Loucy (cell line): ENCODE measurements around the gene SMARCD3.

Experiments used
- H2AFZ ChIP-seq: fragments of 200-600 bp; sonication (generic); 2 replicates; pipeline ENCODE4 v1.6.0; 2016; ENCODE audit warnings: antibody characterized with exemption, mild to moderate bottlenecking, low read length, moderate library complexity
- H3F3A ChIP-seq: fragments of 200-600 bp; 2 replicates; pipeline ENCODE4 v1.6.0; 2016; ENCODE audit warnings: antibody characterized with exemption, low read depth, mild to moderate bottlenecking
- H3K27me3 ChIP-seq: fragments of 200-600 bp; sonication (generic); 2 replicates; pipeline ENCODE4 v1.6.1; 2014; ENCODE audit warnings: low read length, mild to moderate bottlenecking; ENCODE audit not compliant: insufficient read depth, poor library complexity, severe bottlenecking
- H3K36me3 ChIP-seq: fragments of 200-600 bp; sonication (generic); 2 replicates; pipeline ENCODE4 v1.6.1; 2016; ENCODE audit warnings: low read length; ENCODE audit not compliant: insufficient read depth
- H3K4me1 ChIP-seq: fragments of 200-600 bp; sonication (generic); 2 replicates; pipeline ENCODE4 v1.5.1; 2014; ENCODE audit warnings: low read length, mild to moderate bottlenecking; ENCODE audit not compliant: insufficient read depth, poor library complexity, severe bottlenecking
- H3K4me2 ChIP-seq: fragments of 200-600 bp; sonication (generic); 2 replicates; pipeline ENCODE4 v1.6.0; 2014; ENCODE audit warnings: antibody characterized with exemption, low read length, low read depth, mild to moderate bottlenecking; ENCODE audit not compliant: poor library complexity, severe bottlenecking
- H3K4me3 ChIP-seq: fragments of 200-600 bp; sonication (generic); 2 replicates; pipeline ENCODE4 v1.5.1; 2014; ENCODE audit warnings: low read length, mild to moderate bottlenecking, mixed read lengths; ENCODE audit not compliant: poor library complexity, severe bottlenecking
- H3K79me2 ChIP-seq: fragments of 200-600 bp; sonication (generic); 2 replicates; pipeline ENCODE4 v1.6.1; 2014; ENCODE audit warnings: low read length; ENCODE audit not compliant: insufficient read depth
- H3K9ac ChIP-seq: fragments of 200-600 bp; sonication (generic); 2 replicates; pipeline ENCODE4 v1.6.0; 2014; ENCODE audit warnings: mild to moderate bottlenecking, low read depth, low read length, moderate library complexity; ENCODE audit not compliant: poor library complexity, severe bottlenecking
- H3K9me2 ChIP-seq: fragments of 200-600 bp; sonication (generic); replicated peaks from 2 replicates; pipeline ENCODE4 v1.6.1; 2016; ENCODE audit warnings: low read depth, low read length, mixed read lengths
- H3K9me3 ChIP-seq: fragments of 200-600 bp; sonication (generic); 2 replicates; pipeline ENCODE4 v1.6.1; 2014; ENCODE audit warnings: mild to moderate bottlenecking, antibody characterized with exemption, low read length, low read depth; ENCODE audit not compliant: insufficient read depth
- H4K20me1 ChIP-seq: fragments of 200-600 bp; sonication (generic); 2 replicates; pipeline ENCODE4 v1.6.0; 2014; ENCODE audit warnings: antibody characterized with exemption, low read length, mild to moderate bottlenecking; ENCODE audit not compliant: insufficient read depth, poor library complexity, severe bottlenecking
- EZH2phosphoT487 ChIP-seq: fragments of 200-600 bp; IDR thresholded peaks from 2 replicates; pipeline ENCODE4 v1.6.1; 2018; ENCODE audit warnings: antibody characterized with exemption, mild to moderate bottlenecking, moderate library complexity, borderline replicate concordance
- TF ChIP-seq, protein P1 (sequence below): fragments of 200-600 bp; sonication (generic); conservative IDR thresholded peaks from 2 replicates; pipeline ENCODE4 v1.5.1; 2014; ENCODE audit warnings: mild to moderate bottlenecking, antibody characterized with exemption, low read length

Gene SMARCD3

DNA sequence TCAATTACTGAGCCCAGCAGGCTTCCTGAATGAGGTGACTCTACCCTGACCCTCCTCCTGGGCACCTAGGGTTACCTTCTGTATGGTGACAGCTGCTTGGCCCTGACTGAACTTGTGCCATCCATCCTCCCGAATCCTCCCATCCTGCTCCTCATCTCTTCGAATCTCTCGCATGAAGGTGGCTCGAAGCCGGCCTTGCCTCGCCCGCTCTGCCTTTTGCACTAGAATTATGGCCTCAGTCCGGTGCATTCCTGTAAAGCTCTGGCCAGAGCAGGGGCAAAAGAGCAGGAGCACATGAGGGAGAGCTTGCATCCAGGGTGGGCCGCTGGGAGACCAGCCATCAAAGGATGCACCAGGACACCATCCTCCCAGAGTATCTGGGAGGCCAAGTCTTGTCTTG, 45.7 kb downstream of the SMARCD3 start:
- 0 out of 2 replicates have a peak, but pooled peaks cover 6% of the 10 kb centered on the region for H3F3A ChIP-seq
- H3K4me3 ChIP-seq: no peak overlapping the region
- no peaks in the 10 kb centered on the region for H3K36me3 ChIP-seq
- no peaks in the 10 kb centered on the region for H3K27me3 ChIP-seq
- H3K9me2 ChIP-seq: no peaks in the 10 kb centered on the region
- H3K9me3 ChIP-seq: no peaks in the 10 kb centered on the region
- no peak for TF ChIP-seq EZH2phosphoT487
- TF ChIP-seq, protein P1, sequence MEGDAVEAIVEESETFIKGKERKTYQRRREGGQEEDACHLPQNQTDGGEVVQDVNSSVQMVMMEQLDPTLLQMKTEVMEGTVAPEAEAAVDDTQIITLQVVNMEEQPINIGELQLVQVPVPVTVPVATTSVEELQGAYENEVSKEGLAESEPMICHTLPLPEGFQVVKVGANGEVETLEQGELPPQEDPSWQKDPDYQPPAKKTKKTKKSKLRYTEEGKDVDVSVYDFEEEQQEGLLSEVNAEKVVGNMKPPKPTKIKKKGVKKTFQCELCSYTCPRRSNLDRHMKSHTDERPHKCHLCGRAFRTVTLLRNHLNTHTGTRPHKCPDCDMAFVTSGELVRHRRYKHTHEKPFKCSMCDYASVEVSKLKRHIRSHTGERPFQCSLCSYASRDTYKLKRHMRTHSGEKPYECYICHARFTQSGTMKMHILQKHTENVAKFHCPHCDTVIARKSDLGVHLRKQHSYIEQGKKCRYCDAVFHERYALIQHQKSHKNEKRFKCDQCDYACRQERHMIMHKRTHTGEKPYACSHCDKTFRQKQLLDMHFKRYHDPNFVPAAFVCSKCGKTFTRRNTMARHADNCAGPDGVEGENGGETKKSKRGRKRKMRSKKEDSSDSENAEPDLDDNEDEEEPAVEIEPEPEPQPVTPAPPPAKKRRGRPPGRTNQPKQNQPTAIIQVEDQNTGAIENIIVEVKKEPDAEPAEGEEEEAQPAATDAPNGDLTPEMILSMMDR: no peak
- H3K4me2 ChIP-seq: no peak overlapping the region
- no peaks in the 10 kb centered on the region for H3K79me2 ChIP-seq
- no peak overlapping the region for H3K9ac ChIP-seq
- no peak overlapping the region for H2AFZ ChIP-seq
- no peaks in the 10 kb centered on the region for H4K20me1 ChIP-seq
- H3K4me1 ChIP-seq: peaks cover 24% of the 10 kb centered on the region

GRCh38 chr7:151201751-151202150, 46.7 kb downstream of the SMARCD3 start:
- H3K9me2 ChIP-seq: no peaks in the 10 kb centered on the region
- H4K20me1 ChIP-seq: no peaks in the 10 kb centered on the region
- H3K36me3 ChIP-seq: no peaks in the 10 kb centered on the region
- H3K4me3 ChIP-seq: no peak overlapping the region
- no peaks in the 10 kb centered on the region for H3K9me3 ChIP-seq
- no peak overlapping the region for H3K9ac ChIP-seq
- no peak overlapping the region for H3K4me2 ChIP-seq
- TF ChIP-seq, protein P1: no peak
- no peak overlapping the region for H2AFZ ChIP-seq
- H3F3A ChIP-seq: no peaks in the 10 kb centered on the region
- H3K79me2 ChIP-seq: no peaks in the 10 kb centered on the region
- peaks cover 16% of the 10 kb centered on the region for H3K4me1 ChIP-seq
- no peaks in the 10 kb centered on the region for H3K27me3 ChIP-seq

- H3K9me2 ChIP-seq: no peaks in the 10 kb centered on the region
- H2AFZ ChIP-seq: no peak overlapping the region
- H3F3A ChIP-seq: no peaks in the 10 kb centered on the region
- no peaks in the 10 kb centered on the region for H3K79me2 ChIP-seq
- H3K4me1 ChIP-seq: peaks cover 12% of the 10 kb centered on the region
- H3K4me3 ChIP-seq: no peak overlapping the region
- no peaks in the 10 kb centered on the region for H3K36me3 ChIP-seq
- no peak overlapping the region for H3K9ac ChIP-seq
- H3K9me3 ChIP-seq: no peaks in the 10 kb centered on the region
- no peaks in the 10 kb centered on the region for H3K27me3 ChIP-seq
- H3K4me2 ChIP-seq: no peak overlapping the region
- H4K20me1 ChIP-seq: no peaks in the 10 kb centered on the region
- TF ChIP-seq EZH2phosphoT487: no peak
- TF ChIP-seq, protein P1: no peak
Observed at GRCh38 chr7:151201344-151201743, 47.1 kb downstream of the SMARCD3 start.
